GM12891 (cell line): ENCODE data around the gene DNAJA3.

Experiments used
- POLR2A ChIP-seq: IDR thresholded peaks from 2 replicates; pipeline ENCODE4 v1.6.1; 2011; ENCODE audit warnings: low read depth, low read length, control low read depth
- POLR2AphosphoS5 ChIP-seq: IDR thresholded peaks from 2 replicates; pipeline ENCODE4 v1.6.1; 2011; ENCODE audit warnings: low read depth, low read length, control low read depth

DNA sequence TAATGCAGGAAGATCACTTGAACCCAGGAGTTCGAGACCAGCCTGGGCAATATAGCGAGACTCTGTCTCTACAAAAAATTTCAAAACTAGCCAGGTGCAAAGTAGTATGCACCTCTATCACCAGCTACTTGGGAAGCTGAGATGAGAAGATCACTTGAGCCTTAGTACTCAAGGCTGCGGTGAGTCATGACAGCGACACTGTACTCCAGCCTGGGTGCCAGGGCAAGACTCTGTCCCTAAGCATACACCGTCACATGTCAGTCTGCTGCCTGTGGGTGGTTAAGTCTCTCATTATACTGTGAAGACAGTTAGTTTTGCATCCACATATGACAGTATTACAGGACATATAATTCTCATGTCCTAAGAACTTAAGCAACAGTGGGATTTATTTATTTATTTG lies 27.0 kb downstream of the DNAJA3 start:
- TF ChIP-seq POLR2A, result no peak
- no peak for TF ChIP-seq POLR2AphosphoS5
